Renal cortical epithelial cell (primary cell): ENCODE measurements around the gene FAM13A. TPM values are rescaled to one million over a fixed set of nuclear protein-coding genes. Genes with fewer than 3 reads are reported as not detected.
"Not testable (repeated sequence)": the region's sequence is repeated elsewhere in the genome, so short reads cannot be mapped to it uniquely, and the experiment has no call there.

Experiments
- DNase-seq: peaks from one replicate; pipeline ENCODE4 v3.0.0-alpha.2; 2011; ENCODE audit warnings: low read depth
- total RNA-seq: library from RNA; depleted of rRNA; stranded (reverse); fragments of >200 nt; gene quantifications from 2 replicates; pipeline ENCODE4 v1.2.3, GENCODE V29; 2014

The FAM13A gene
- total RNA-seq, 1 donor from 2014 or later = 22.9 TPM

GRCh38 chr4:88960576-88960975, 96.4 kb downstream of the FAM13A start:
- no peak for DNase-seq

GRCh38 chr4:88958080-88958479, 98.9 kb downstream of the FAM13A start:
- no peak for DNase-seq

GRCh38 chr4:88957570-88957969, 99.4 kb downstream of the FAM13A start:
- DNase-seq = no peak

- no peak for DNase-seq
These were observed 101.2 kb downstream of the FAM13A start for GRCh38 chr4:88955580-88956380.

GRCh38 chr4:88953400-88953799, 103.6 kb downstream of the FAM13A start:
- no peak for DNase-seq

GRCh38 chr4:88952081-88952480, 104.9 kb downstream of the FAM13A start:
- no peak for DNase-seq

- DNase-seq = no peak
These were observed 107.4 kb downstream of the FAM13A start for GRCh38 chr4:88949605-88950004.

GRCh38 chr4:88940506-88940905, 116.5 kb downstream of the FAM13A start:
- DNase-seq = no peak

- no peak for DNase-seq
These were observed 117.3 kb downstream of the FAM13A start for GRCh38 chr4:88939697-88940096.

- DNase-seq = peak; percentile 99
These were observed 118.8 kb downstream of the FAM13A start for GRCh38 chr4:88938138-88938537.

- DNase-seq = peak; percentile 43
These were observed 119.9 kb downstream of the FAM13A start for GRCh38 chr4:88937081-88937480.

- no peak for DNase-seq
These were observed 123.4 kb downstream of the FAM13A start for GRCh38 chr4:88933414-88934160.

- no peak for DNase-seq
These were observed 128.1 kb downstream of the FAM13A start for GRCh38 chr4:88928852-88929251.

- DNase-seq = no peak
These were observed 129.6 kb downstream of the FAM13A start for GRCh38 chr4:88927420-88927819.

GRCh38 chr4:88919056-88919455, 137.9 kb downstream of the FAM13A start:
- no peak for DNase-seq

- not testable (repeated sequence) for DNase-seq
These were observed 143.8 kb downstream of the FAM13A start for GRCh38 chr4:88913181-88913580.

- DNase-seq = no peak
These were observed 145.5 kb downstream of the FAM13A start for GRCh38 chr4:88911246-88912212.

GRCh38 chr4:88910101-88910500, 146.9 kb downstream of the FAM13A start:
- DNase-seq = no peak

- no peak for DNase-seq
These were observed 148.5 kb downstream of the FAM13A start for GRCh38 chr4:88908521-88908920.

- DNase-seq = no peak
These were observed 149.0 kb downstream of the FAM13A start for GRCh38 chr4:88908003-88908402.

- no peak for DNase-seq
These were observed 149.5 kb downstream of the FAM13A start for GRCh38 chr4:88907478-88907877.

GRCh38 chr4:88904240-88904639, 152.7 kb downstream of the FAM13A start:
- not testable (repeated sequence) for DNase-seq
